Retinal pigment epithelial cell (primary cell): Measurements from ENCODE around the gene TMX2.

Experiments
- DNase-seq: peaks from one replicate; pipeline ENCODE4 v3.0.0-alpha.2; 2010; ENCODE audit warnings: low read depth
- H3K4me3 ChIP-seq: 2 replicates; pipeline ENCODE4 v1.5.1; 2011; ENCODE audit warnings: mild to moderate bottlenecking, low read length, control low read depth, moderate library complexity
- TF ChIP-seq, protein P1 (sequence below): conservative IDR thresholded peaks from 2 replicates; pipeline ENCODE4 v1.5.1; 2011; ENCODE audit warnings: low read depth, low read length, control low read depth, inconsistent platforms

The TMX2 gene

DNA sequence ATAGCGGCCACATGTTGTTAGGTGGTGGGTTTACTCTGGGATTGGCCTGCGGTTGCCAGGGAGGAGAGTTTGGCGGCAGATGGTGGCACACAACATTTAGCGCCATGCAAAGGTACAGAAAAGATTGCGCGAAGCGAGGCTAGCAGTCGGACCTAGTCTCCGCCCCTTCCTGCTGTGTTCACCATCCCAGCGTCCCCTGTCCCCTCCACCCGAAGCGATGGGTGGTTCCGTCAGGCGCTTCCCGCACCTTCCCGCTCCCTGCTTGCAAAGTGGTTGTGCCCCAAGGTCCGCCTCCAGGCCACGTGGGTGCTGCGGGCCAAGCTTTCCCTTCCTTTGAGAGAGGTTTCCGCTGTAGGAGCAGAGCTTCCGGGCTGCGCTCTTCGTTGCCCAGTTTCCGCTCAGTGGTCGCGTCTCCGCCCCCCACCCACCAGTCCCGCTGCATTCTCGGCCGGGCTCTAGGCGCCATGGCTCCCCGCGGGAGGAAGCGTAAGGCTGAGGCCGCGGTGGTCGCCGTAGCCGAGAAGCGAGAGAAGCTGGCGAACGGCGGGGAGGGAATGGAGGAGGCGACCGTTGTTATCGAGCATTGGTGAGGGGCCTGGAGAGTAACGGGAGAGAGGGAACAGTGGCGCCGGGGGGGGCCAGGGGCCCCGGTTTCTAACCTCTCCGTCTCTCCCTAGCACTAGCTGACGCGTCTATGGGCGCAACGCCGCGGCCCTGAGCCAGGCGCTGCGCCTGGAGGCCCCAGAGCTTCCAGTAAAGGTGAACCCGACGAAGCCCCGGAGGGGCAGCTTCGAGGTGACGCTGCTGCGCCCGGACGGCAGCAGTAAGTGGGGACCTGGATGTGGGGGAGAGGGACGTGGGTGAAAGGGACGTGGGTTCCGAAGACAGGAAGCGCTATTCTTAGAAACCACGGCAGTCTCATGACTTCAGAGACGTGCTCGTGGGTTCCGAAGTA is 29.0 kb downstream of the TMX2 start, which contains the start of gene SELENOH:
Gene SELENOH, plus strand, starts transcription at position 360 of the 955 bp plus-strand sequence. Its CDS starts 105 bp downstream, at position 465.
- H3K4me3 ChIP-seq = peak within 1 kb of the TSS; percentile 68
- TF ChIP-seq, protein P1, sequence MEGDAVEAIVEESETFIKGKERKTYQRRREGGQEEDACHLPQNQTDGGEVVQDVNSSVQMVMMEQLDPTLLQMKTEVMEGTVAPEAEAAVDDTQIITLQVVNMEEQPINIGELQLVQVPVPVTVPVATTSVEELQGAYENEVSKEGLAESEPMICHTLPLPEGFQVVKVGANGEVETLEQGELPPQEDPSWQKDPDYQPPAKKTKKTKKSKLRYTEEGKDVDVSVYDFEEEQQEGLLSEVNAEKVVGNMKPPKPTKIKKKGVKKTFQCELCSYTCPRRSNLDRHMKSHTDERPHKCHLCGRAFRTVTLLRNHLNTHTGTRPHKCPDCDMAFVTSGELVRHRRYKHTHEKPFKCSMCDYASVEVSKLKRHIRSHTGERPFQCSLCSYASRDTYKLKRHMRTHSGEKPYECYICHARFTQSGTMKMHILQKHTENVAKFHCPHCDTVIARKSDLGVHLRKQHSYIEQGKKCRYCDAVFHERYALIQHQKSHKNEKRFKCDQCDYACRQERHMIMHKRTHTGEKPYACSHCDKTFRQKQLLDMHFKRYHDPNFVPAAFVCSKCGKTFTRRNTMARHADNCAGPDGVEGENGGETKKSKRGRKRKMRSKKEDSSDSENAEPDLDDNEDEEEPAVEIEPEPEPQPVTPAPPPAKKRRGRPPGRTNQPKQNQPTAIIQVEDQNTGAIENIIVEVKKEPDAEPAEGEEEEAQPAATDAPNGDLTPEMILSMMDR = no peak
- peak; percentile 92 for DNase-seq

DNA sequence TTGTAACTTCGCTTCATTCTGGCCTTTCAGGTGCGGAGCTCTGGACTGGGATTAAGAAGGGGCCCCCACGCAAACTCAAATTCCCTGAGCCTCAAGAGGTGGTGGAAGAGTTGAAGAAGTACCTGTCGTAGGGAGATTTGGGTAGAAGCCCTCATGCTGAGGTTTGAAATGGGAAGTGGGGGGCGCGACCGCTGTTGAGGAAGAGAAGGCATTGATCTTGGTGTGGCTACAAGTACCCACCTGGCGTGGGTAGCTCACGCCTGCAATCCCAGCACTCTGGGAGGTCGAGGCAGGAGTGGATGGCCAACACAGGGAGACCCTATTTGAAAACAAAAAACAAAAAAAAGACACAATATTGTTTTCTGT is 29.7 kb downstream of the TMX2 start:
- TF ChIP-seq, protein P1 = no peak
- H3K4me3 ChIP-seq = peak overlapping the region; percentile 68
- no peak for DNase-seq

DNA sequence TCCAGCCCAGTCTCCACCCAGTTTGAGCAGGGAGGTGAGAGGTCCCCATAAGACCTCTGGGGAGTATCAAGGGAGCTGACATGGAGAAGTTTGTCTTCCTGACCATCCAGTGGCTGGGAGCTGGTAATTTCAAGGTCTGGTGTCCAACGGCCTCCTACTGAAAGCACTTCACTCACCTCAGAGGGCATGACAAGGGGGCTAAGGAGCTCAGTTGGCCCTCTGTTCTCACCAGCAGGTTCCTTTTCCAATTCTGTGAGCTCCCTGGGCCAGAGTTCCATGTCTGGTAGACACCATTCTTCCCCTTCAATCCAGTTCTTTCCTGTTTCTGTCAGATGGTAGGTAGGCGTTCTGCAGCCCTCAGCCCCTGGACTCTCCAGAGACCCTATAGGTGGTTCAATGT is 32.0 kb downstream of the TMX2 start:
- no peak overlapping the region for H3K4me3 ChIP-seq
- TF ChIP-seq, protein P1 = no peak
- DNase-seq = no peak

DNA sequence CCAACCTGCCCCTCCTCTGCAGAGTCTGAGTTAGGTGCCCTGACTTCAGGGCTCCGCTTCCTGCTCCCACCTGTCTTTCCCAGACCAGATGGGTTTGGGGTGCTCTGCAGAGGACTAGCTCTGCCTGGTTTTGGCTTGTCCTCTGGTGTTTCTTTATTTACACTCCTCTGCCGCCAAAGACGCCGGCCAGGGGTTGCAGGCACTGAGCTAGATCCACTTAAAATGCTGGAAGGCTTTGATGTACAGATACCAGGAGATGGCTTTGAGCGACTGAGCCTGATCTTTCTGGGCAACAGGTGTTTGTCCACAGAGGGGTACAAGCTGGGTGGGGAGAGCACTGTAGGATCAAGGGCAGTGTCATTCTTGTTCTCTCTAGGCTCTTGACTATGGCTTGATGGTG is 32.8 kb downstream of the TMX2 start:
- no peak for DNase-seq
- no peak overlapping the region for H3K4me3 ChIP-seq
- TF ChIP-seq, protein P1 = no peak

DNA sequence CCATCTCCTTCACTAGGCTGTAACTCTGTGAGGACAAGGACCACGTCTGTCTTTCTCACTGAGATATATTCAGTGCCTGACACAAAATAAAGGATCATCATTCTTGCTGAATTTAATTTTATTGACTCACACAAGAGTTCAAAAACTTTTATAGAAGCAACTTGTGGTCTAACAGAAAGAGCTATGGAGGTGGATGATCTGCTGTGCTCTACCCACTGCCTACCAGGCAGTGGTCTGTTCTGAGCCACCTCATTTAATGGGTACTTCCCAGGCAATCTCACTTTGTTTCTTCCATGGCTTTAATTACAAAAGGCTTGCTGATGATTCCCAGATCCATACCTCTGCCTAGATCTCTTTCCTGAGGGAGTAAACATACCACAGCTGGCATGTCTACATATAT is 34.5 kb downstream of the TMX2 start:
- DNase-seq = no peak
- H3K4me3 ChIP-seq = no peak overlapping the region
- TF ChIP-seq, protein P1 = no peak

DNA sequence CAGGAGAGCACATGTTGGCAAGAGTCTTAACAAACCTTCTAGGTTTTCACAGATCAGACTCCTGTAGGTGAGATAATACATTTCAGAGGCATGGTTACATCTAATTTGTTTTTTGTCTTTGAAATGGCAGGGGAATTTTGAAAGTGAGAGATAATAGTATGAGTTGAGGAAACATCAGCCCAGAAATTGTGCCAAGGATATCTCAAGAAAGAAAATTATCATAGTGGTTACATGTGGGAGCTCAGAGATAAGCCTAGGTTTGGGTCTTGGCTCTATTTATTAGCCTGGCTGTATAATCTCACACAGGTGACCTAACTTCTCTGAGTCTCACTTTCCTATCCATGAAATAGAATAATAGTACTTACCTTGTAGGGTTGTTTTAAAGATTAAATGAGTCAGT is 38.8 kb downstream of the TMX2 start:
- TF ChIP-seq, protein P1 = no peak
- DNase-seq = no peak
- no peak overlapping the region for H3K4me3 ChIP-seq
